IPS-NIHi11 (cell line): ENCODE measurements around the gene GALR2.

Source experiments
- DNase-seq: peaks from one replicate; pipeline ENCODE4 v3.0.0; 2012; ENCODE audit warnings: mixed read lengths, low spot score

GALR2 gene

GRCh38 chr17:76125922-76126321, 51.3 kb downstream of the GALR2 start:
- DNase-seq, result no peak
